Measurements from ENCODE around the gene ABHD1. TPM values are rescaled to one million over a fixed set of nuclear protein-coding genes. Genes with fewer than 3 reads are reported as not detected.

The ABHD1 gene
- total and polyA plus RNA-seq, 2 experiments from 2014 or later = 0.38 to 0.55 TPM

DNA sequence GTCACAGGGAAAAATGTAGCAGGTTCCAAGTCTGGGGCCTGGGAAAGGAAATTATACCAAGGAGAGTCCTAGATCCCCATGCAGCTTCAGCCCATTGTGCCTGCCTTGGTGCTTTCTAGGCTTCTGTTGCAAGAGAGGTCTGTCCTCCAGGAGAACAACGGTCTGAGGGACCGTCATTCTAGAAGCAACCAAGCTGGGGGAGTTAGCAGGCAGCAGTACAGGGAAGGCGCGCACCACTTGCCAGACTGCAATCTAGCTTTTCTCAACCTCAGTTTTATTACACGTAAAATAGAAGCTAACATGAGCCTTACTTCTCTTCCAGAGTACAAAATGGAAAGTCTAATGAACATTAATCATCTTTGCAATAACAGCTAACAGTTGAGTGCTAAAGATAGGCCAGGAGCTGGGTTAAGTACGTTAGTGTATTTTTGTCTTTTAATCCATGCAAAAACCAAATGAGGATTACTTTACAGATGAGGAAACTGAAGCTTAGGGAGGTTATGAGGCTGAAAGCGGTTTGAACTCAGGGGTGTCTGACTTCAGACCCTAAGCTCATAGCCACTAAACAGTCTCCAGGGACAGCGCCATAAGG is 27.1 kb downstream of the ABHD1 start (continued):
- TF ChIP-seq ZNF331 (CRISPR knock-in tag; IDR thresholded peaks at IDR 0.05; ENCODE audit: low read depth) (no peak), STAT1 (IDR thresholded peaks at IDR 0.05; ENCODE audit: unreplicated experiment) (no peak)
- TF ChIP-seq, protein P1, sequence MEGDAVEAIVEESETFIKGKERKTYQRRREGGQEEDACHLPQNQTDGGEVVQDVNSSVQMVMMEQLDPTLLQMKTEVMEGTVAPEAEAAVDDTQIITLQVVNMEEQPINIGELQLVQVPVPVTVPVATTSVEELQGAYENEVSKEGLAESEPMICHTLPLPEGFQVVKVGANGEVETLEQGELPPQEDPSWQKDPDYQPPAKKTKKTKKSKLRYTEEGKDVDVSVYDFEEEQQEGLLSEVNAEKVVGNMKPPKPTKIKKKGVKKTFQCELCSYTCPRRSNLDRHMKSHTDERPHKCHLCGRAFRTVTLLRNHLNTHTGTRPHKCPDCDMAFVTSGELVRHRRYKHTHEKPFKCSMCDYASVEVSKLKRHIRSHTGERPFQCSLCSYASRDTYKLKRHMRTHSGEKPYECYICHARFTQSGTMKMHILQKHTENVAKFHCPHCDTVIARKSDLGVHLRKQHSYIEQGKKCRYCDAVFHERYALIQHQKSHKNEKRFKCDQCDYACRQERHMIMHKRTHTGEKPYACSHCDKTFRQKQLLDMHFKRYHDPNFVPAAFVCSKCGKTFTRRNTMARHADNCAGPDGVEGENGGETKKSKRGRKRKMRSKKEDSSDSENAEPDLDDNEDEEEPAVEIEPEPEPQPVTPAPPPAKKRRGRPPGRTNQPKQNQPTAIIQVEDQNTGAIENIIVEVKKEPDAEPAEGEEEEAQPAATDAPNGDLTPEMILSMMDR (conservative IDR thresholded peaks at IDR 0.05; ENCODE audit: low read depth in 2 of 2) = no peak

DNA sequence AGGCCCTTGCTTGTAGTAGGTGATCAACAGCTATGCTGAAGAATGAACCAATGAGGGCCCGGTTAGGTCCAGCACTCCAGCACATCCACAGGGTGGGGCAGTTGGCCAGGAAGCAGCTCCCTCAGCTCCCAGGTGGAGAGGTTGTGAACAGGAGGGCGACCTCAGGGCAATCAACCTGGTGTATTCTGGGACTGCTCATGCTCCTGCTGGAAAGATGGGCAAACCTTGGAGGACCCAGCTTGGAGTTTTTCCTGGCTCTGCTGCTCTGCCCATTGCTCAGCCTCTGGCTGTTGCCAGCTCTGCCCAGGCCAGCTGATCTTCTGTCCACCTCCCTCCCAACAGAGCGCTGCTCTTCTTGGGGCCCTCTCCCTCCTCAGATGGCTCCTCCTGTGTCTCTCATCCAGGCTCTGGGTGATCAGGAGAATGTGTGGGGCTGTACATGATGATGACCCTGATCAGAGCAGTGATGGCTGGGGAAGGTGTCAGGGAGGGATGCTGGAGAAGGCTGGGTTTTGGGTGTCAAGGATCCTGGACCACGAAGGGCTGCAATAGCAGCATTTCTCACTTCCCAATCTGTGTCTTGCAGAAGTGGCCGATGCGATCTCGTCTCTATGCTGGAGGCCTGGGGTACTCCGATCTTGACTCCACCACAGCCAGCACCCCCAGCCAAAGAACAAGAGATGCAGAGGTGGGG is 28.6 kb downstream of the ABHD1 start:
- Histone ChIP-seq H3K4me3 (no peak overlapping the region), H3K36me3 (ENCODE audit: insufficient read depth) (no peaks in the 10 kb centered on the region), H3K79me2 (replicated peaks; ENCODE audit: insufficient read depth) (no peaks in the 10 kb centered on the region), H3K27me3 (ENCODE audit: insufficient read depth) (no peaks in the 10 kb centered on the region), H3K4me2 (no peak overlapping the region), H3K9me2 (ENCODE audit: insufficient read depth) (no peaks in the 10 kb centered on the region), H3K4me1 (ENCODE audit: insufficient read depth) (no peaks in the 10 kb centered on the region), H3F3A (replicated peaks; ENCODE audit: low read depth) (no peaks in the 10 kb centered on the region), H4K20me1 (replicated peaks; ENCODE audit: insufficient read depth) (no peaks in the 10 kb centered on the region), H3K27ac (ENCODE audit: low read depth) (no peak overlapping the region), H2AFZ (no peak overlapping the region)
- Mint-ChIP-seq H3K27ac (no peak overlapping the region), H3K36me3 (ENCODE audit: low read depth) (no peaks in the 10 kb centered on the region), H3K9me3 (no peaks in the 10 kb centered on the region), H3K4me1 (no peaks in the 10 kb centered on the region), H3K27me3 (ENCODE audit: insufficient read depth, low read depth, poor library complexity) (peaks cover 14% of the 10 kb centered on the region), H3K4me3 (no peak overlapping the region)
- TF ChIP-seq, protein P1 (conservative IDR thresholded peaks at IDR 0.05; ENCODE audit: low read depth in 2 of 2) = peak in 1 of 2 experiments; percentile 52; a peak in 2 of 4 replicates
- TF ChIP-seq, protein P2, sequence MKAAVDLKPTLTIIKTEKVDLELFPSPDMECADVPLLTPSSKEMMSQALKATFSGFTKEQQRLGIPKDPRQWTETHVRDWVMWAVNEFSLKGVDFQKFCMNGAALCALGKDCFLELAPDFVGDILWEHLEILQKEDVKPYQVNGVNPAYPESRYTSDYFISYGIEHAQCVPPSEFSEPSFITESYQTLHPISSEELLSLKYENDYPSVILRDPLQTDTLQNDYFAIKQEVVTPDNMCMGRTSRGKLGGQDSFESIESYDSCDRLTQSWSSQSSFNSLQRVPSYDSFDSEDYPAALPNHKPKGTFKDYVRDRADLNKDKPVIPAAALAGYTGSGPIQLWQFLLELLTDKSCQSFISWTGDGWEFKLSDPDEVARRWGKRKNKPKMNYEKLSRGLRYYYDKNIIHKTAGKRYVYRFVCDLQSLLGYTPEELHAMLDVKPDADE (IDR thresholded peaks at IDR 0.05) = no peak
- ATAC-seq (peak; percentile 84), DNase-seq (ENCODE audit: low spot score) (peak; percentile 48)

DNA sequence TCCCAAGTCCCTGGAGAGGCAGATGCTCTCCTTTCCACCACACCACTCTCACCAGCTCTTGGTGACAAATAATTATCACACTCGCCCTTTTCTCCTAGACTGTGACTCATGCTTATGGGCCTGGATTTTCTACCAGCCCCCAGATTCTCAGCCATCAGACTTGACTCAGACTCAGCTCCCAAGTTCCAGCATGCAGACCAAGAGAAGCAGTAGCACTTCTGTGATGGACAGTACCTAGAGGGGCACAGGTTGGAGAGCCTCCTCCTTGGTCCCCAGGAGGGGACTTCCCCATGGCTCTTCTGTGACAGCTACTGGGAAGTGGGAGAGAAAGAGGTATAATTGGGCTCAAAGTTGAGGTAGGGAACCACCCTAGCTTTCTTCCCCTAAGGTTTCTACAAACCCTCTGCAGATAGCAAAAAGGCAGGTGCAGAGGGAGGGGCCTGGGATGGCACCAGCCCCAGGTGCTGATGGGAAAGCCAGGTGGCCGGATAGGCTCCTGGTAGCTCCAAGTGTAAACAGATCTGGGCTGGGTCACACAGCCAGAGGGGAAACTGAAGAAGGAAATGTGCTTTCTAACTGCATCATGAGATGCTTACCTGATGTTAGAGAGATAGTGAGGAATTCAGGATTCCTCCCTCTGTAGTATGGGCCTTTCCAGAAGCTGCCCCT is 29.3 kb downstream of the ABHD1 start:
- no peak overlapping the region for H3K27ac Mint-ChIP-seq
- no peak for TF ChIP-seq JUNB (IDR thresholded peaks at IDR 0.05; ENCODE audit: unreplicated experiment)

More for the DNA sequence above, 29.3 kb downstream of the ABHD1 start:
- H2AFZ ChIP-seq = no peak overlapping the region
- no peaks in the 10 kb centered on the region for H3K27me3 ChIP-seq (ENCODE audit: insufficient read depth)
- DNase-seq (ENCODE audit: low spot score) (no peak), ATAC-seq (no peak)
- H3F3A ChIP-seq (replicated peaks; ENCODE audit: low read depth) = no peaks in the 10 kb centered on the region
- H3K4me1 ChIP-seq (ENCODE audit: insufficient read depth) = no peaks in the 10 kb centered on the region
- H4K20me1 ChIP-seq (replicated peaks; ENCODE audit: insufficient read depth) = no peaks in the 10 kb centered on the region
- Mint-ChIP-seq H3K9me3 (no peaks in the 10 kb centered on the region), H3K36me3 (ENCODE audit: low read depth) (no peaks in the 10 kb centered on the region), H3K27me3 (ENCODE audit: insufficient read depth, low read depth, poor library complexity) (peaks cover 17% of the 10 kb centered on the region), H3K4me3 (no peak overlapping the region; the same call in 2 of the 3 replicates), H3K4me1 (no peaks in the 10 kb centered on the region)
- no peaks in the 10 kb centered on the region for H3K9me2 ChIP-seq (ENCODE audit: insufficient read depth)
- H3K27ac ChIP-seq (ENCODE audit: low read depth) = no peak overlapping the region
- no peak overlapping the region for H3K4me2 ChIP-seq
- no peaks in the 10 kb centered on the region for H3K79me2 ChIP-seq (replicated peaks; ENCODE audit: insufficient read depth)
- H3K36me3 ChIP-seq (ENCODE audit: insufficient read depth) = no peaks in the 10 kb centered on the region
- no peak overlapping the region for H3K4me3 ChIP-seq

All from GM23338 (cell line).